GM13976 (cell line): ENCODE measurements around the gene TMEM187.

Experiments
- DNase-seq: peaks from one replicate; pipeline ENCODE4 v3.0.0; 2012; ENCODE audit warnings: low spot score
- in situ Hi-C: fragments of 300-500 bp; cut with MboI; formaldehyde crosslinking; loops from one replicate; pipeline ENCODE4 v1.12.0; 2022; ENCODE audit warnings: low sequenced_read_pairs, mixed read lengths, inconsistent platforms; ENCODE audit not compliant: unreplicated experiment
- TF ChIP-seq, protein P1 (sequence below): IDR thresholded peaks from 2 replicates; pipeline ENCODE4 v1.5.1; 2012; ENCODE audit warnings: borderline replicate concordance, mild to moderate bottlenecking; ENCODE audit not compliant: insufficient read depth; ENCODE audit errors: extremely low read depth, missing control alignments, control extremely low read depth

TMEM187 gene

DNA sequence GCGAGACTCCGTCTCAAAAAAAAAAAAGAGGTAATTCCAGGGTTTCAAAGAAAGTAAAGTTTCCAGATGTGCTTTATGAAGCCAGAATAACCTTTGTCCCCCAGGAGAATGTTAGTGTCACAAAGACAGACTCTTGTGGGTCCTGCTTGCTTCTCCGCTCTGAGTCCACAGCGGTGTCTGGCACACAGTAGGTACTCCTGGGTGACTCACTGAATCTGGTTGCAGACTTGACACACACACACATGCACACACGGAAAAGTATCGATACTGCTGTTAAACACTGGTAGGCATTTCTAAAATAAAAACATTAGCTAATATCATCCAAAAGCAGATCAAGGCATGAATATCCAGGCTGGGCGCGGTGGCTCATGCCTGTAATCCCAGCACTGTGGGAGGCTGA lies 22.9 kb downstream of the TMEM187 start:
- TF ChIP-seq, protein P1, sequence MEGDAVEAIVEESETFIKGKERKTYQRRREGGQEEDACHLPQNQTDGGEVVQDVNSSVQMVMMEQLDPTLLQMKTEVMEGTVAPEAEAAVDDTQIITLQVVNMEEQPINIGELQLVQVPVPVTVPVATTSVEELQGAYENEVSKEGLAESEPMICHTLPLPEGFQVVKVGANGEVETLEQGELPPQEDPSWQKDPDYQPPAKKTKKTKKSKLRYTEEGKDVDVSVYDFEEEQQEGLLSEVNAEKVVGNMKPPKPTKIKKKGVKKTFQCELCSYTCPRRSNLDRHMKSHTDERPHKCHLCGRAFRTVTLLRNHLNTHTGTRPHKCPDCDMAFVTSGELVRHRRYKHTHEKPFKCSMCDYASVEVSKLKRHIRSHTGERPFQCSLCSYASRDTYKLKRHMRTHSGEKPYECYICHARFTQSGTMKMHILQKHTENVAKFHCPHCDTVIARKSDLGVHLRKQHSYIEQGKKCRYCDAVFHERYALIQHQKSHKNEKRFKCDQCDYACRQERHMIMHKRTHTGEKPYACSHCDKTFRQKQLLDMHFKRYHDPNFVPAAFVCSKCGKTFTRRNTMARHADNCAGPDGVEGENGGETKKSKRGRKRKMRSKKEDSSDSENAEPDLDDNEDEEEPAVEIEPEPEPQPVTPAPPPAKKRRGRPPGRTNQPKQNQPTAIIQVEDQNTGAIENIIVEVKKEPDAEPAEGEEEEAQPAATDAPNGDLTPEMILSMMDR, result no peak
- no peak for DNase-seq
- in situ Hi-C loops, result no loop called here

DNA sequence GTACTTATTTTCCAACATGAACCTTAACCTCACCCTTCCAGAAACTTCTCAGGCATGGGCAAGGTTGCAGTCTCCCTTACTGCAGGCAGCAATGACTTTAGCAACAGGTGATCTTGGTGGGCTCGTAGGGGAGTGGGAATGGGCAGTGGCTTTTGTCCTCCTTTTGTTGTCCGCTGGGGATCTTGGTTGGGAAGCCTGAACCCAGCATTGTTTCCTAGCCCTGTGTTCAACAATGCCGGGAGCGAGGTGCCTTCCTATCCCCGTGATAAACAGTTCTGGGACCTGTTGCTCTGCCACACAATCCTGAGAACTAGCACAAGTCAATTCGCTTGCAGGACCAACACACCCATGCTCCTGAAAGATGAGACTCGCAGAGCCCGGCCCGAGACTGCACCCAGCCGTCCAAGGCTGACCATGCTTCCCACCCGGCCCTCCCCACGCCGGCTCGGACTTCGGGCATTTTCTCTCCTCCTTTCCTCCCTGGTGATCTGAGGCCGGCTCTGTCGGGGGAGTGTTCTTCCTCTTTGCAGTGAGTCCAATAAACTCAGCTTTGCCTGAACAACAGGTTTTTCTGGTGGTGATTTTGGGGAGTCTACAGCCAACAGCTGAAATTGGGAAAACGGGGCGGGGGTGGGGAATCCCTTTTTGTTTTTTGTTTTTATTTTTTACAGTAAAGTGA lies 26.9 kb downstream of the TMEM187 start:
- TF ChIP-seq, protein P1, result no peak
- no peak for DNase-seq
- in situ Hi-C loops, result loop anchor here (25.0 kb wide), 1 partner anchor 538 kb away; the partner anchor contains the start of genes G6PD and IKBKG

DNA sequence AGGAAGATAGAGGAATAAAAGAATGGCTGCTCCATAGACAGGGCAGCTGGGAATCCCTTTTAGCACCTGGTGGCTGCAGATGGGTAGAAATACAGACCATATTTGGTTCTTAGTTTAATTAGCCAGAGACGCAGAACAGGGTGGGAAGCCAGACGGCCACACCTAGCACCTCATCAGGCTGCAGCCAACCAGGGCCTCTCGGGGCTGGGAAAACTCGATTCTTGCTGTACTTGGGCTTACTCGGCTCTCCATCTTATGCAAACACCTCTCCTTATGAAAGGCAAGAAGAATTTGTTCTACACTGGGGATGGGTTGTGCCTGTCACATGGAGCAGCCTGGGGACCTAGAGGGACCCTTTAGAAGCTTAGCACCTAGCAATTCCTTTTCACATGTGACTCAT lies 27.5 kb downstream of the TMEM187 start:
- TF ChIP-seq, protein P1, result no peak
- in situ Hi-C loops, result loop anchor here (25.0 kb wide), 1 partner anchor 537 kb away; the partner anchor contains the start of genes G6PD and IKBKG
- no peak for DNase-seq

DNA sequence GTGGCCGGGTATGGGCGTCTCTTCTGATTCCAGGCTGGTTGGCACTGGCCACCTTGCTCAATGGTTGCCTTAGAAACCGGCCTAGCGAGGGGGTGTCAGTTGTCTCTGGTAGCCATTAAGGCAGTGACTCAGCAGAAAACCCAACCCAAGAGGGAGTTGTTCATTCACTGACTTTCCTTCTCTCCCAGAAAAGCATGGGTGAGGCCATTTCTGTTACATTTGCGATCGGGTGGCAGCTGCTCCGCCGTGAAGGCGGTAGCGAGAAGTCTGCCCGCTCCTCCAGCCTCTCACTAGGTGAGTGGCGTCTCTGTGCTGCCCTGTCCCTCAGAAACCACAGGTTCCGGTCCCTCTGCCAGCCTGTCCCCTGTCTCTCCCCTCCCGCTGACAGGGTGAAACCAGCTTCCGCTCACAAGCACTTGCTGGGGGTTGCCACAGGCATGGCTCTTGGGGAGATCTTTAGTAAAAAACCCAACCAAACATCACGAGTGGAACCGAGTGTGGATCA lies 29.7 kb downstream of the TMEM187 start:
- no peak for DNase-seq
- in situ Hi-C loops, result loop anchor here (25.0 kb wide), 1 partner anchor 535 kb away; the partner anchor contains the start of genes G6PD and IKBKG

DNA sequence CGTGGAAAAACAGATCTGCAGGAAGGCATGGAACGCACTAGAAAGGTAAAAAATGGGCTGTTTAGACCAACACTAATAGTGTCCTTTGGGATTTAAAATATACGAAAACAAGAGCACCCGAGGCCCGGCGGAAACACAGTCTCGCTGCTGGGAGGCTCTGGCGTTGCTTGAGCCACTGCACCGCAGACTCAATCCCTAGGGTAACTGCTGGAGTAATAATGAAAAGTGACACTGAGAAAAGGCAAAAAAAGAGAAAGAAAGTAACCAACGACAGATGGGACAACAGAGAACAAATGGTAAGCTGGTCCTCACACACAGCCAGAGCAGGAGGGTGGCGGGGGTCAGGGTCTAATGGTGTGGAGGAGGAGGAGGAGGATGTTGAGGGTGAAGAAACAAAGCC lies 31.8 kb downstream of the TMEM187 start:
- TF ChIP-seq, protein P1, result no peak
- DNase-seq, result no peak
- in situ Hi-C loops, result loop anchor here (25.0 kb wide), 1 partner anchor 533 kb away; the partner anchor contains the start of genes G6PD and IKBKG

More for the DNA sequence above, 29.7 kb downstream of the TMEM187 start:
- TF ChIP-seq, protein P1, result no peak

DNA sequence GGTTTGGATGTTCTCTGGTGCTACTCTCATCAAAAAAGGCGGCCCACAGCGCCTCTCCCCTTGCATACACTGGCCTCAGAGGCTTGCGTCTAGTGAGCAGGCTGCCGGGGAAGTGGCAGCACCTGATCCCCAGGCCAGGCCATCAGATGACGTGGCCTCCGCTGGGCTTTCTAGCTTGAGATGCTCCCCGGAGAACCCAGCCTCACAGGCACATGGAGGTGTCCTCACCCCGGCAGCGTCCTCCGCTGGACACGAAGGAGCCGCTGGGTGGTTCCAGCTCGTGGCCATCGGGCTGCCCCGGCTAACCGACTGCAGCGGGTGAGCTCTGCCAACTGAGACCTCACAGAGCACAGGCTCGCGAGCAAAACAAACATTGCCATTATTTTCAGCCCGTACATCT lies 34.4 kb downstream of the TMEM187 start:
- TF ChIP-seq, protein P1, result no peak
- in situ Hi-C loops, result loop anchor here (25.0 kb wide), 1 partner anchor 530 kb away; the partner anchor contains the start of genes G6PD and IKBKG
- no peak for DNase-seq
